Ureter (tissue), 1 donor: ENCODE data around the gene SLC30A7. TPM values are rescaled to one million over a fixed set of nuclear protein-coding genes. Genes with fewer than 3 reads are reported as not detected.
A peak's percentile ranks its signal among the peaks of the same experiment; 100 is the strongest.
"Not testable (repeated sequence)": the region's sequence is repeated elsewhere in the genome, so short reads cannot be mapped to it uniquely, and the experiment has no call there.

ENCODE experiments used
- DNase-seq: peaks from one replicate; pipeline ENCODE4 v3.0.0-alpha.2; 2020; ENCODE audit warnings: low spot score
- total RNA-seq: library from RNA; stranded (reverse); gene quantifications from one replicate; pipeline ENCODE4 v1.2.4, GENCODE V29; 2023
- donor health status: DM: yes; HTN: yes; CAD: no.

The SLC30A7 gene
- total RNA-seq, 1 donor from 2014 or later, result 38.8 TPM

GRCh38 chr1:100889869-100890482 lies 5.9 kb upstream of the SLC30A7 start:
- not testable (repeated sequence) for DNase-seq

- DNase-seq, result no peak
These were observed 4.5 kb upstream of the SLC30A7 start for GRCh38 chr1:100891380-100891779.

GRCh38 chr1:100892554-100892953 lies 3.3 kb upstream of the SLC30A7 start:
- no peak for DNase-seq

GRCh38 chr1:100893718-100894117 lies 2.2 kb upstream of the SLC30A7 start:
- no peak for DNase-seq

- peak; percentile 89 for DNase-seq
These were observed 1.0 kb upstream of the SLC30A7 start, which contains the start of gene EXTL2 for GRCh38 chr1:100894603-100895539. Gene EXTL2, minus strand, starts transcription at chr1:100894842. Its CDS starts 6,085 bp downstream, at chr1:100888757.

- DNase-seq, result no peak
These were observed 642 bp downstream of the SLC30A7 start for GRCh38 chr1:100896481-100896982.

- no peak for DNase-seq
These were observed 6.5 kb downstream of the SLC30A7 start for GRCh38 chr1:100902365-100902764.

GRCh38 chr1:100903777-100904176 lies 7.9 kb downstream of the SLC30A7 start:
- no peak for DNase-seq

- no peak for DNase-seq
These were observed 8.6 kb downstream of the SLC30A7 start for GRCh38 chr1:100904528-100904927.

- no peak for DNase-seq
These were observed 9.3 kb downstream of the SLC30A7 start for GRCh38 chr1:100905181-100905580.

GRCh38 chr1:100907887-100908286 lies 12.0 kb downstream of the SLC30A7 start:
- no peak for DNase-seq

- DNase-seq, result no peak
These were observed 13.1 kb downstream of the SLC30A7 start for GRCh38 chr1:100909018-100909417.

GRCh38 chr1:100912019-100912418 lies 16.1 kb downstream of the SLC30A7 start:
- no peak for DNase-seq

- no peak for DNase-seq
These were observed 25.3 kb downstream of the SLC30A7 start for GRCh38 chr1:100921110-100921706.

- no peak for DNase-seq
These were observed 28.3 kb downstream of the SLC30A7 start for GRCh38 chr1:100924212-100924611.

GRCh38 chr1:100924991-100925390 lies 29.1 kb downstream of the SLC30A7 start:
- no peak for DNase-seq

GRCh38 chr1:100926240-100926639 lies 30.4 kb downstream of the SLC30A7 start:
- no peak for DNase-seq

- DNase-seq, result no peak
These were observed 31.4 kb downstream of the SLC30A7 start for GRCh38 chr1:100927276-100927675.

- DNase-seq, result no peak
These were observed 32.2 kb downstream of the SLC30A7 start for GRCh38 chr1:100928128-100928527.

- no peak for DNase-seq
These were observed 34.6 kb downstream of the SLC30A7 start for GRCh38 chr1:100930494-100930893.

GRCh38 chr1:100931716-100932115 lies 35.8 kb downstream of the SLC30A7 start:
- no peak for DNase-seq

- not testable (repeated sequence) for DNase-seq
These were observed 37.7 kb downstream of the SLC30A7 start for GRCh38 chr1:100933555-100933954.
